Daoy (cell line): ENCODE data around the gene IFITM1. TPM values are rescaled to one million over a fixed set of nuclear protein-coding genes. Genes with fewer than 3 reads are reported as not detected.
"Not testable (repeated sequence)": the region's sequence is repeated elsewhere in the genome, so short reads cannot be mapped to it uniquely, and the experiment has no call there.

ENCODE experiments used
- DNase-seq: peaks from one replicate; pipeline ENCODE4 v3.0.0-alpha.2; 2015; ENCODE audit warnings: low read depth
- total RNA-seq: library from RNA; depleted of rRNA; stranded (reverse); fragments of >200 nt; shearing (Covaris generic); gene quantifications from 2 replicates; pipeline ENCODE4 v1.2.3, GENCODE V29; 2014

IFITM1 gene
- total RNA-seq, 1 experiment from 2014 or later = 1.2 TPM

DNA sequence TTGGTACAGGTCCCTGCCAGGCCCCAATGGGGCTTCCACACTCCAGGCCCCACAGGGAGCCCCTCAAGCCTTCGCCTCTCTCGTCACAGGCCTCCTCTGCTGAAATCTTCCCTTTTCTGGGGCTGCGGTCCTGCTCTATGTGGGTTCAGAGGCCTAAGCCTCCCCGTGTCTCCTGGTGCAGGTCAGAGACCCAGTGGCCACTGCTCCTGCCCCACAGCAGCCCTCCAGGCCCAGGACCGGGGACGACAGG is 12.7 kb downstream of the IFITM1 start:
- no peak for DNase-seq

- peak; percentile 32 for DNase-seq
These were observed 13.2 kb downstream of the IFITM1 start for GRCh38 chr11:326842-327580.

DNA sequence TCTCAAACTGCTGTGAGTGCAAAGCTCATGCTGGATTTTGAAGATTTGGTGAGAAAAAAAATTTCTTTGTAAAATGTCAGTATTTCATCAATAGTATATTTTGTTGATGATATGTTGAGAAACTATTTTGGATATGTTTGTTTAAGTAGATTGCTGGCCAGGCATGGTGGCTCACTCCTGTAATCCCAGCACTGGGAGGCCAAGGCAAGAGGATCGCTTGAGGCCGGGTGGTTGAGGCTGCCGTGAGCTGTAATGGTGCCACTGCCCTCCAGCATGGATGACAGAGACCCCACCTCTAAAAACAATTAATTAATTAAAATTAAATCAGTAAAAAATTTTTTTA is 13.7 kb downstream of the IFITM1 start:
- DNase-seq = no peak

DNA sequence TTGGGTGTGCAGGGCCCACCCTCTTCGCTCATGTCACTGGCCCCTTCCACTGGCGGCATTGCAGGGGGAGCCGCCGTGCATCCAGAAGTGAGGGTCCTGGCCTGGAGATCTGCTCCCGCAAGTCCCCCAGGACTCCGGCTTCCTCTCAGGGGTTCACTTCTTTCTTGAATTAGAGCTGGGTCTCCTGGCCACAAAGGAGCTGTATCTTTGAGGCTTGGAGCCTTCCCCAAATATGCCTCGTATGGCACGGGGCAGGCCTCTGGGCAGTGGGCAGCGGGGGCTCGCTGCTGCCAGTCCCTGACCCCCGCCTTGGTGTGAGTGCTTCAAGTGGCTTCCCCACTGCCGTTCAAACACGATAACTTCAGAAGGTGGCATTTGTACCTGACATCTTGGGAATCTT is 14.2 kb downstream of the IFITM1 start:
- DNase-seq = no peak

DNA sequence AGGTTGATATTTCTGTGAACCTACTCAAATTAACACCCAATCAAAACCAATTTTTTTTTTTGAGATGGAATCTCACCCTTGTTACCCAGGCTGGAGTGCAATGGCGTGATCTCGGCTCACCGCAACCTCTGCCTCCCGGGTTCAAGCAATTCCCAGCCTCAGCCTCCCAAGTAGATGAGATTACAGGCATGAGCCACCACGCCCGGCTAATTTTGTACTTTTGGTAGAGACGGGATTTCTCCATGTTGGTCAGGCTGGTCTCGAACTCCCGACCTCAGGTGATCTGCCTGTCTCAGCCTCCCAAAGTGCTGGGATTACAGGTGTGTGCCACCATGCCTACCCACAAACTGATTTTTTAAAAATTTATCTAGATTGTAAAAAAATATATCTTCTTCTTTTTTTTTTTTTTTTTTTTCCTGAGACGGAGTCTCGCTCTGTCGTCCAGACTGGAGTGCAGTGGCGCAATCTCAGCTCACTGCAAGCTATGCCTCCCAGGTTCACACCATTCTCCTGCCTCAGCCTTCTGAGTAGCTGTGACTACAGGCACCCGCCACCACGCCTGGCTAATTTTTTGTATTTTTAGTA is 14.8 kb downstream of the IFITM1 start:
- DNase-seq = not testable (repeated sequence)

DNA sequence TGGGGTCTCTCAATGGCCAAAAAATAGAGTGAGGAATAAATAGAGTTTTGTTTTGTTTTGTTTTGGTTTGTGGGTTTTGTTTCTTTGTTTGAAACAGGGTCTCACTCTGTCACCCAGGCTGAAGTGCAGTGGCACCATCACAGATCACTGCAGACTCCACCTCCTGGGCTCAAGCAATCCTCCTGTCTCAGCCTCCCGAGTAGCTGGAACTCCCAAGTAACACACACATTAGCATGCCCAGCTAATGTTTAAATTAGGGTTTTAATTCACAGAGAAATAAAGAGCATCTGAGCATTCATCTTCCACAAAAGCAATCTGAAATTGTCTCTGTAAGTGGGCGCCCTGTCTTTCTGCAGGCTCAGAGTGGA is 16.0 kb downstream of the IFITM1 start:
- no peak for DNase-seq

- no peak for DNase-seq
These were observed 16.5 kb downstream of the IFITM1 start for GRCh38 chr11:330307-330693.

DNA sequence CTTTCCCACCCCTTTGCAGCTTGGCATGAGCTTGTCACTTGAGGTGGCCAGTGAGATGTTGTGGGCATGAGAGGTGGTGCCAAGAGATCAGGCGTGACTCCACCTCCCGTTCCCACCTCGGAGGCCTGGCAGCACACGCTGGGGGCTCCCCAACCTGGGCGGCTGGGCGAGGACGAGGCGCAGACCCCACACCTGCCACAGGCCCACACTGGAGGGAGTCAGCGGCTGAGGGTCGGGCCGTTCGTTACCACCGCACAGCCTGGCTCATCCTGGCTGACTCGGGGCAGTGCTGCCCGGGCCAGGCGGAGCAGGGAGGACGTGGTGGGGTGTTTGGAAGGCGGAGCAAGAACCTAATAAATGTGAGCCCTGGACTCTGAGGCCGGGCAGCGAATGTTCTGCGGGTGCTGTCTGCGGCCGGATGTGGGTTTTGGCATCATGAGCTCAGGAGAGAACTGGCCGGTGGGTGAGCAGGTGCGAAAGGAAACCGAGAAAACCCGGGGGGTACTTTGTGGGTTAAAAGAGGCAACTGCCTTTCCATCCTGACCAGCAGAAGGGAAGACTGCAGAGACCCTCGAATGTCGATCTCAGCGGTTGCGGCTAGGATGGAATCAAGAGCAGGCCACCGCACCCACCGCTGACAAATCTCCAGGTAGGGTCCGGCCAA is 17.0 kb downstream of the IFITM1 start:
- DNase-seq = no peak

DNA sequence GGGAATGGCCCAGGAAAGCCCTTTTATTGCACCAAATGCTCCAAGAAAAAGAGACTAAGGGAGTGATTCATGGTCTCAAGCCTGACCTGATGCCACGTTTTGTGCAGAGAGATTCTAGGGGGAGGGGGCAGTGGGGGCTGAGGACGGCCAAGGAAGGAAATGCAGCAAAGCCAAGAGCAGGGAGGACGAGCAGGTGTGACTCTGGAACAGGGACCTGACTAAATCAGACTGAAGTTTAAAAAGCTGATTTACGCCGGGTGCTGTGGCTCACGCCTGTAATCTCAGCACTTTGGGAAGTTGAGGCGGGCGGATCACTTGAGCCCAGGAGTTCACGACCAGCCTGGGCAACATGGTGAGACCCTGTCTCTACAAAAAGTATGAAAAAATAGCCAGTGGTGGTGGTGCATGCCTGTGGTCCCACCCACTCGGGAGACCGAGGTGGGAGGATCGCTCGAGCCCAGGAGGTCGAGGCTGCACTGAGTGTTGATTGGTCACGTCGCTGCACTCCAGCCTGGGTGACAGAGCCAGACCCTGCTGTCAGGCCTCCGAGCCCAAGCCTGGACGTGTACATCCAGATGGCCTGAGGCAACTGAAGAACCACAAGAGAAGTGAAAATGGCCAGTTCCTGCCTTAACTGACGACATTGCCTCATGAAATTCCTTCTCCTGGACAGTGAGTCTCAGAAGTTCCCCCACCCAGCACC is 17.7 kb downstream of the IFITM1 start:
- no peak for DNase-seq

- no peak for DNase-seq
These were observed 19.0 kb downstream of the IFITM1 start for GRCh38 chr11:332651-333480.

GRCh38 chr11:333616-334263 is 19.9 kb downstream of the IFITM1 start:
- not testable (repeated sequence) for DNase-seq

DNA sequence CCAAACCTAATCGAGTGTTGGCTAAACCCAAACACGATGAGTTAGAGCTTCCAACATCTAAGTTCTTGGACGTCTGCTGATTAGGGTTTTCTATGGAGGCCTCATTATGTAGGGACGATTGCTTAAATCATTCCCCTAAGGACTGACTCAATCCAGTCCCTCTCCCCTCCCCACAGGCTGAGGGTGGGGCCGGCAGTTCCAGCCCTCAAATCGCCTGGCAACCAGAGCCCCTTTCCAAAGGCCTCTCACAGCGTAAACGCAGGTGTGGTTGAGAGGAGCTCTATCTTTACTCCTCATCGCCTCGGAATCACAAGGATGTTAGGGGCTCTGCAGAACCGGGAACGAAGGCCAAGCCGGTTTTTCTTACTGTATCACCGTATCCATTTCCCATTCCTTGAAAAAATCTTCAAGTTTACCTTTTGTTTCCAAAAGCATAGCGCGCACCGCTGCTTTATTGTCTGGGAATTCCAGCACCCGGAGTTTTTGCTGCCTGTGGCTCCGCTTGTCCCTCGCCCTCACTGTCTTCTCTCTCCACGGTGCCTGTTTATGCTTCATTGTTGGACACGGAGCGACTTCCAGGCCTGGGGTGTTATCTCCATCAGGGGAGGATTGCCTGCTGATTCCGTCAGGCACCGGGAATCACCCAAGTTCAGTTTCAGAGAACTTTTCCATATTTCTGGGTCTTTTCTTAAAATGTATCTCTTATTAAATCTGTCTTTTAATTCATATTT is 20.6 kb downstream of the IFITM1 start:
- DNase-seq = no peak

DNA sequence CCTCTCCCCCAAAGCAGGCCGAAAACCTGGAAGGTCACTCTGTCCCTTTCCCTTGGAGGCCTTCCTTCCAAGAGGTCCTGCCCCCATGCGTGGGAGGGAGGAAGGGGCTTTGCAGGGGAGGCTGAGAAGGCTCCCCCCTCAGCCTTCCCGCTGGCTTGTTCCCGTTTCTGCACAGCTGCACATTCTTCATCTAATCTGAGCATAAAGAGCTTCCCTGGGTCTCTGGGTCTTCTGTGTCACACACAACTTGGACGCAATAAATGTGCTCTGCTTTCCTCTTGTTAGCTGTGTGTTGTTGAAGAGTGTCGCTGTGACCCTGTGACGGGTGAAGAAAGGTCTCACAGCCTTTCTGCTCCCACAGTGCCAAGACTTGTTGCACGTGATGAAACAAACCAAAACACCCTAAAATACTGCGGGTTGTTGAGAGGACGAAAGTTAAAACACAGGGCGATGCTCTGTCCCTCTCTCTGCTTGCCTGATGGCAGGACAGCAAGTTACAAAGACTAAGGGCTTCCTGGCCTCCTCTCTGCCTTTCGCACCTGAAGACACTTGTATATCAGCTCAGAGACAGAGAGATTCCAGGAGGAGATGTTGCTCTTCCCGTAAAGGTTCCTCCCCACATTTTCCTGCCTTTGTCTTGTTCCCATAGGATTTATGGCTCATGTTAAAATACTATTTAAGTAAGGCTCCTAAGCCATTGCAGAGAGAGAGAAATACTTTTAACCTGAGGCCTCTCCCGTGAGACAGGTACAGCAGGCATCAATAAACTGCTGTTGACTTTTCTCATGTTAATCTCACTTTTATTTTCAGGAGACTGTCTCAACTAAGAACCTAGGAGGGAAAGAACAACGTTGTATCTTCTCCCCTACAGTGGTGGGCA is 22.2 kb downstream of the IFITM1 start:
- DNase-seq = no peak

GRCh38 chr11:336659-337198 is 22.9 kb downstream of the IFITM1 start:
- DNase-seq = no peak

DNA sequence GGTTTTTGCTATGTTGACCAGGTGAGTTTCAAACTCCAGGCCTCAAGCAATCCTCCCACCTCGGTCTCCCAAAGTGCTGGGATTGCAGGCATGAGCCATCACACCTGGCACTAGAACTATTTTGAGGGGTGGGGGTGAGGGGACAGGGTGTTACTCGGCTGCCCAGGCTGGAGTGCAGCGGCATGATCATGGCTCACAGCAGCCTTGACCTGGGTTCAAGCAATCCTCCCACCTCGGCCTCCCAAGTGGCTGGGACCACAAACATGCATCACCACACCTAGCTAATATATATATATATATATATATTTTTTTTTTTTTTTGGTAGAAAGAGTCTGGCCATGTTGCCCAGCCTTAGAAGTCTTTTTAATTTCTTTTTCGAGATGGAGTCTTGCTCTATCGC is 23.9 kb downstream of the IFITM1 start:
- DNase-seq = no peak

- no peak for DNase-seq
These were observed 26.1 kb downstream of the IFITM1 start for GRCh38 chr11:339963-340362.

DNA sequence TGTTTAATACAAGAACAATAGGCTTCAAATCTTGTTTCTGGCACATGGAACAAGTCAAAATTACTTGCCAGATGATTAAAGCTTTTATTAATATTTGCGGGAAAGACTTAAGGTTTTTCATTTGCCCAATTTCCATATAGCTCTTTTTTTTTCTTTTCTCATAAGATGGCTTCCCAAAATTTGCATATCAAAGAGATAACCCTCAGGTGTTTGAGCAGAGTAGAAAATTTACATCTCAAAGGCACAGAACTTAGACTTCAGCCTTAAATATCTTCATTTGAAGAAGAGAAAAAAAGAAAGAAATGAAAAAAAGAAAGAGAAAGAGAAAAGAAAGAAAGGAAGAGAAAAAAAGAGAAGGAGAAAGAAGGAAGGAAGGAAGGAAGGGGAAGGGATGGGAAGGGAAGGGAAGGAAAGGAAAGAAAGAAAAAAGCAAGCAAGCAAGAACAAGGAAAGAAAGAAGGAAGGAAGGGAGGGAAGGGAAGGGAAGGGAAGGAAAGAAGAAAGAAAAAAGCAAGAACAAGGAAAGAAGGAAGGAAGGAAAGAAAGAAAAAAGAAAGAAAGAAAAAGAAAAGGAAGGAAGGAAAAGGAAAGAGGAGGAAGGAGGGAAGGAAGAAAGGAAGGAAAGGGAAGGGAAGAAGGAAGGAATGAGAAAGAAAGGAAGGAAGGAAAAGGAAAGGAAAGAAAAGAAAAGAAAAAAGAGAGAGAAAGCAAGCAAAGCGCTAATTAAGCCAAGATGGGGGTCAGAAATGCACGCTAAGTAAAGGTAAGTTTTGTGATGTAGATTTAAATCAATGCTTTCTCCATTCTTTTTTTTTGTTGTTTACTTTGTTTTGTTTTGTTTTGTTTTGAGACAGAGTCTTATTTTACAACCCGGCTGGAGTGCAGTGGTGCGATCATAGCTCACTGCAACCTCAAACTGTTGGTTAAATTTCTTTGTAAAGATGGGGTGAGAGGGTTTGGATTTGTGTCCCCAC is 27.0 kb downstream of the IFITM1 start:
- DNase-seq = no peak

GRCh38 chr11:342328-342727 is 28.5 kb downstream of the IFITM1 start:
- no peak for DNase-seq
